Upper lobe of left lung (tissue), 4 donors: Measurements from ENCODE around the gene SLC25A5.

Experiments
- EP300 ChIP-seq, 4 donors: sonication (generic); formaldehyde crosslinking; IDR thresholded peaks; one replicate each; pipeline ENCODE4 v1.5.1; 2017; ENCODE audit warnings: antibody characterized with exemption in 4 of 4, control low read depth in 2 of 4
- POLR2A ChIP-seq, 4 donors: fragments of 450-650 bp; IDR thresholded peaks; one replicate each; pipeline ENCODE4 v1.5.1; 2016 to 2017; ENCODE audit warnings: antibody characterized with exemption in 4 of 4, mild to moderate bottlenecking in 2 of 4
- POLR2AphosphoS5 ChIP-seq, 2 donors: sonication (generic); formaldehyde crosslinking; IDR thresholded peaks; one replicate each; pipeline ENCODE4 v1.5.1; 2017; ENCODE audit warnings: antibody characterized with exemption in 2 of 2
- TF ChIP-seq, protein P1 (sequence below), 6 experiments: fragments of 450-650 bp in 4 of 6; fragments of 200-600 bp in 2 of 6; sonication (generic) in 2 of 6; IDR thresholded peaks; one replicate each; pipeline ENCODE4 v1.5.1; 2016 to 2019; ENCODE audit warnings: antibody characterized with exemption in 6 of 6

GRCh38 chrX:119505945-119506344 lies 37.7 kb downstream of the SLC25A5 start:
- TF ChIP-seq, protein P1, sequence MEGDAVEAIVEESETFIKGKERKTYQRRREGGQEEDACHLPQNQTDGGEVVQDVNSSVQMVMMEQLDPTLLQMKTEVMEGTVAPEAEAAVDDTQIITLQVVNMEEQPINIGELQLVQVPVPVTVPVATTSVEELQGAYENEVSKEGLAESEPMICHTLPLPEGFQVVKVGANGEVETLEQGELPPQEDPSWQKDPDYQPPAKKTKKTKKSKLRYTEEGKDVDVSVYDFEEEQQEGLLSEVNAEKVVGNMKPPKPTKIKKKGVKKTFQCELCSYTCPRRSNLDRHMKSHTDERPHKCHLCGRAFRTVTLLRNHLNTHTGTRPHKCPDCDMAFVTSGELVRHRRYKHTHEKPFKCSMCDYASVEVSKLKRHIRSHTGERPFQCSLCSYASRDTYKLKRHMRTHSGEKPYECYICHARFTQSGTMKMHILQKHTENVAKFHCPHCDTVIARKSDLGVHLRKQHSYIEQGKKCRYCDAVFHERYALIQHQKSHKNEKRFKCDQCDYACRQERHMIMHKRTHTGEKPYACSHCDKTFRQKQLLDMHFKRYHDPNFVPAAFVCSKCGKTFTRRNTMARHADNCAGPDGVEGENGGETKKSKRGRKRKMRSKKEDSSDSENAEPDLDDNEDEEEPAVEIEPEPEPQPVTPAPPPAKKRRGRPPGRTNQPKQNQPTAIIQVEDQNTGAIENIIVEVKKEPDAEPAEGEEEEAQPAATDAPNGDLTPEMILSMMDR (IDR thresholded peaks at IDR 0.05): no peak
- TF ChIP-seq POLR2A (IDR thresholded peaks at IDR 0.05) (no peak), POLR2AphosphoS5 (IDR thresholded peaks at IDR 0.05) (no peak), EP300 (IDR thresholded peaks at IDR 0.05) (no peak)
